ENCODE results near the gene KIF16B. TPM values are rescaled to one million over a fixed set of nuclear protein-coding genes. Genes with fewer than 3 reads are reported as not detected.

KIF16B gene
- total RNA-seq, 1 experiment from 2014 or later: 4.6 TPM

GRCh38 chr20:16531485-16531884, 41.8 kb downstream of the KIF16B start:
- Histone ChIP-seq H3K4me3 (ENCODE audit: low read depth, low read length, poor library complexity, severe bottlenecking) (no peak overlapping the region), H3K27ac (ENCODE audit: low read depth, low read length, poor library complexity, severe bottlenecking) (no peak overlapping the region), H3K27me3 (replicated peaks; ENCODE audit: insufficient read depth, low read depth, low read length, poor library complexity) (no peaks in the 10 kb centered on the region), H3K4me1 (ENCODE audit: insufficient read depth, low read length, poor library complexity, severe bottlenecking) (no peaks in the 10 kb centered on the region), H3K36me3 (ENCODE audit: insufficient read depth, low read length, poor library complexity, severe bottlenecking) (no peaks in the 10 kb centered on the region), H3K9me3 (ENCODE audit: low read depth, low read length, poor library complexity, severe bottlenecking) (no peaks in the 10 kb centered on the region)
- ChIA-PET CTCF (no interaction called here), POLR2A (ENCODE audit: low non-redundant PET) (no interaction called here)
- DNase-seq (ENCODE audit: low spot score): no peak
- intact Hi-C loops (cut with micrococcal nuclease; ENCODE audit: unreplicated experiment): no loop called here
- BruUV-seq (replicated peaks): no TSS peak
- no peak for TF ChIP-seq EZH2 (IDR thresholded peaks at IDR 0.05; ENCODE audit: borderline replicate concordance, low read depth, low read length, poor library complexity, severe bottlenecking)
- TF ChIP-seq, protein P1, sequence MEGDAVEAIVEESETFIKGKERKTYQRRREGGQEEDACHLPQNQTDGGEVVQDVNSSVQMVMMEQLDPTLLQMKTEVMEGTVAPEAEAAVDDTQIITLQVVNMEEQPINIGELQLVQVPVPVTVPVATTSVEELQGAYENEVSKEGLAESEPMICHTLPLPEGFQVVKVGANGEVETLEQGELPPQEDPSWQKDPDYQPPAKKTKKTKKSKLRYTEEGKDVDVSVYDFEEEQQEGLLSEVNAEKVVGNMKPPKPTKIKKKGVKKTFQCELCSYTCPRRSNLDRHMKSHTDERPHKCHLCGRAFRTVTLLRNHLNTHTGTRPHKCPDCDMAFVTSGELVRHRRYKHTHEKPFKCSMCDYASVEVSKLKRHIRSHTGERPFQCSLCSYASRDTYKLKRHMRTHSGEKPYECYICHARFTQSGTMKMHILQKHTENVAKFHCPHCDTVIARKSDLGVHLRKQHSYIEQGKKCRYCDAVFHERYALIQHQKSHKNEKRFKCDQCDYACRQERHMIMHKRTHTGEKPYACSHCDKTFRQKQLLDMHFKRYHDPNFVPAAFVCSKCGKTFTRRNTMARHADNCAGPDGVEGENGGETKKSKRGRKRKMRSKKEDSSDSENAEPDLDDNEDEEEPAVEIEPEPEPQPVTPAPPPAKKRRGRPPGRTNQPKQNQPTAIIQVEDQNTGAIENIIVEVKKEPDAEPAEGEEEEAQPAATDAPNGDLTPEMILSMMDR (conservative IDR thresholded peaks at IDR 0.05; ENCODE audit: low read depth, low read length): no peak

GRCh38 chr20:16530201-16530681, 43.0 kb downstream of the KIF16B start:
- no peaks in the 10 kb centered on the region for H3K9me3 ChIP-seq (ENCODE audit: low read depth, low read length, poor library complexity, severe bottlenecking)
- CTCF ChIA-PET: no interaction called here
- no peak for DNase-seq (ENCODE audit: low spot score)
- no peak overlapping the region for H3K4me3 ChIP-seq (ENCODE audit: low read depth, low read length, poor library complexity, severe bottlenecking)
- H3K27me3 ChIP-seq (replicated peaks; ENCODE audit: insufficient read depth, low read depth, low read length, poor library complexity): no peaks in the 10 kb centered on the region
- no peak overlapping the region for H3K27ac ChIP-seq (ENCODE audit: low read depth, low read length, poor library complexity, severe bottlenecking)
- TF ChIP-seq EZH2 (IDR thresholded peaks at IDR 0.05; ENCODE audit: borderline replicate concordance, low read depth, low read length, poor library complexity, severe bottlenecking): no peak
- TF ChIP-seq, protein P1 (conservative IDR thresholded peaks at IDR 0.05; ENCODE audit: low read depth, low read length): no peak
- H3K36me3 ChIP-seq (ENCODE audit: insufficient read depth, low read length, poor library complexity, severe bottlenecking): no peaks in the 10 kb centered on the region
- POLR2A ChIA-PET (ENCODE audit: low non-redundant PET): no interaction called here
- intact Hi-C loops (cut with micrococcal nuclease; ENCODE audit: unreplicated experiment): no loop called here
- BruUV-seq (replicated peaks): no TSS peak
- H3K4me1 ChIP-seq (ENCODE audit: insufficient read depth, low read length, poor library complexity, severe bottlenecking): no peaks in the 10 kb centered on the region

DNA sequence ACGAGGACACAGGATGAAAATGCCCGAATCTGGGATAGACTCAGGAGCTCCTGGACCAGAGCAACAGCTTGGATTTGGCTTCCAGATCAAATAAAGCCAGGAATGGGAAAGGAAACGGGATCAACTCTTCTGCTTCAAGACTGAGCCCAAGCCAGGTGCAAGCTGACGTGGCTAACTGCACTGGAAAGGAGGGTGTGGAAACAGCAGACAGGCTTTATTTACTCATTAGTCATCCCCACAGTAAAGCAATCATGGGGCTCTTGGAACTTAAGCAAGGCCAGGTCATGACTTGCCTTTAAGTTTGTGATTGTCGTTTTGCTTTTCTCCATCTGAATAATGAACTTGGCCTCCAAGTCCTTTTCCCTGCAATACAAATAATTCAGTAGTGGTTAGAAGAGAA, 45.2 kb downstream of the KIF16B start:
- DNase-seq (ENCODE audit: low spot score): no peak

More for the DNA sequence above, 45.2 kb downstream of the KIF16B start:
- POLR2A ChIA-PET (ENCODE audit: low non-redundant PET): no interaction called here
- no peaks in the 10 kb centered on the region for H3K4me1 ChIP-seq (ENCODE audit: insufficient read depth, low read length, poor library complexity, severe bottlenecking)
- no peak overlapping the region for H3K27ac ChIP-seq (ENCODE audit: low read depth, low read length, poor library complexity, severe bottlenecking)
- H3K27me3 ChIP-seq (replicated peaks; ENCODE audit: insufficient read depth, low read depth, low read length, poor library complexity): no peaks in the 10 kb centered on the region
- H3K36me3 ChIP-seq (ENCODE audit: insufficient read depth, low read length, poor library complexity, severe bottlenecking): no peaks in the 10 kb centered on the region
- H3K4me3 ChIP-seq (ENCODE audit: low read depth, low read length, poor library complexity, severe bottlenecking): no peak overlapping the region
- TF ChIP-seq EZH2 (IDR thresholded peaks at IDR 0.05; ENCODE audit: borderline replicate concordance, low read depth, low read length, poor library complexity, severe bottlenecking): no peak
- TF ChIP-seq, protein P1 (conservative IDR thresholded peaks at IDR 0.05; ENCODE audit: low read depth, low read length): no peak
- intact Hi-C loops (cut with micrococcal nuclease; ENCODE audit: unreplicated experiment): no loop called here
- BruUV-seq (replicated peaks): no TSS peak
- CTCF ChIA-PET: no interaction called here
- H3K9me3 ChIP-seq (ENCODE audit: low read depth, low read length, poor library complexity, severe bottlenecking): no peaks in the 10 kb centered on the region
